GM21723 (cell line): ENCODE measurements around the gene CEP41.

Source experiments
- ATAC-seq: cut with Tn5 transposase; IDR thresholded peaks from one replicate; pipeline ENCODE4 v1.9.1; 2021; ENCODE audit warnings: mild to moderate bottlenecking, moderate library complexity; ENCODE audit not compliant: unreplicated experiment

The CEP41 gene, protein sequence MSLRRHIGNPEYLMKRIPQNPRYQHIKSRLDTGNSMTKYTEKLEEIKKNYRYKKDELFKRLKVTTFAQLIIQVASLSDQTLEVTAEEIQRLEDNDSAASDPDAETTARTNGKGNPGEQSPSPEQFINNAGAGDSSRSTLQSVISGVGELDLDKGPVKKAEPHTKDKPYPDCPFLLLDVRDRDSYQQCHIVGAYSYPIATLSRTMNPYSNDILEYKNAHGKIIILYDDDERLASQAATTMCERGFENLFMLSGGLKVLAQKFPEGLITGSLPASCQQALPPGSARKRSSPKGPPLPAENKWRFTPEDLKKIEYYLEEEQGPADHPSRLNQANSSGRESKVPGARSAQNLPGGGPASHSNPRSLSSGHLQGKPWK

DNA sequence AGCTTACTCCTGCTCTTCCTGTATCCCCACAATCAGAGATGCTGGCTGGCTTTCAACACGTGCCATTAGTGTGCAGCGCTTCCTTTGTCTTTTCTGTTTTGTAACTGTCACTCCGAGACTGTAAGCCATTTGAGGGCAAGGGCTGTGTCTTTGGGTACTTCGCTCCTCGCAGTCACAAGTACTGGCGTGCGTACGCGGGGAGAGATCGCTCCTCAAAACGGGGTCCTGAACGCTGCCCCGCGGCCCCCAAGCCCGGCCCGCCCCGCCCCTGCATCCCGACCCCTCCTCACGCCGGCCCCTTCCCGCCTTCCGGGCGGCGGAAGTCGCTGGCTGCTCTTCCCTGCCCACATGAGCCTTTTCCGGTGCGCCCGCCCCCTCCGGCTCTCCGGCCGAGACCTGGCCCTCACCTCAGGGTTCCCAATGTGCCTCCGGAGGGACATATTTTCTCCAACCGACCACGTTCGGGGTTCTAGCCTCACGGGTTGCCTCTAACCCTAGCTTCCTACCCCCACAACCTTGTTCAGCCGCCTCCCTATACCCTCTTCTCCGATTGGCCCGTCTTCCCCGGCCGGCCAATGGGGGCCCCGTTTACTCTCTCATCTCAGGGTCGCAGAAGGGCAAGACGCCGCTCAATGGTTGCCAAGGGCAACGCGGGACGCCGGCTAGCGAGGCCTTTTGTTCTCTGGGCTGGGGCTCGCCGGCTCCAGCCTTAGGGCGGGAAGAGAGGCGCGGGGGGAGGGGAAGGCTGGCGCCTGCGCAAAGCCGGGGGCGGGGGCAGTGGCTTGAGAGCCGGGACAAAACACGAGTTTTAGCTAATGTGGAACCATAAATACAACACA, at the start of gene CEP41:
TSS of gene CEP41 (minus strand) at position 490 of the 839 bp plus-strand sequence. CDS start at position 440, 50 bp downstream.
- ATAC-seq, result peak; percentile 99

DNA sequence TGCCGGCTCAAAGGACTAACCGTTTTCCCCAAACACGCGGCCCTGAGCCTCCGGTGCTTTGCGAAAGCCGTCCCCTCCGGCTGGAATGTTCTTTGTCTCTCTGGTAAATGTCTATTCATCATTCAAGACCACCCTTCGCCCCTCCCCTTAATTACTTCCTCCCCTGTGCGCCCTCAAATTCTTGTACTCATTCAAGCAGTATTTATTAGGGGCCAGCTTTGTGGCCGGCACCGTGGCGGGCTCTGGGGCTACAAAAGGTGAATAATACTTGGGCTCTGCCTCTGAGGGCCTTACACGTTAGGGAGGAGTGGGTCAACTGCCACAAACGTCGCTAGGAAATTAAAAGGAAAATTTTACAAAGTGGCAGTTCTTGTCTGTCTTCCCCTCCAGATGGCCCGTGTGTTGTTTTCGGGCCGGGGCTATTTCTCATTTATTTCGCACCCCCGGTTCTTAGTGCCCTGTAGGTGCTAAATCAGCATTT, 49.5 kb upstream of the CEP41 start:
- no peak for ATAC-seq

DNA sequence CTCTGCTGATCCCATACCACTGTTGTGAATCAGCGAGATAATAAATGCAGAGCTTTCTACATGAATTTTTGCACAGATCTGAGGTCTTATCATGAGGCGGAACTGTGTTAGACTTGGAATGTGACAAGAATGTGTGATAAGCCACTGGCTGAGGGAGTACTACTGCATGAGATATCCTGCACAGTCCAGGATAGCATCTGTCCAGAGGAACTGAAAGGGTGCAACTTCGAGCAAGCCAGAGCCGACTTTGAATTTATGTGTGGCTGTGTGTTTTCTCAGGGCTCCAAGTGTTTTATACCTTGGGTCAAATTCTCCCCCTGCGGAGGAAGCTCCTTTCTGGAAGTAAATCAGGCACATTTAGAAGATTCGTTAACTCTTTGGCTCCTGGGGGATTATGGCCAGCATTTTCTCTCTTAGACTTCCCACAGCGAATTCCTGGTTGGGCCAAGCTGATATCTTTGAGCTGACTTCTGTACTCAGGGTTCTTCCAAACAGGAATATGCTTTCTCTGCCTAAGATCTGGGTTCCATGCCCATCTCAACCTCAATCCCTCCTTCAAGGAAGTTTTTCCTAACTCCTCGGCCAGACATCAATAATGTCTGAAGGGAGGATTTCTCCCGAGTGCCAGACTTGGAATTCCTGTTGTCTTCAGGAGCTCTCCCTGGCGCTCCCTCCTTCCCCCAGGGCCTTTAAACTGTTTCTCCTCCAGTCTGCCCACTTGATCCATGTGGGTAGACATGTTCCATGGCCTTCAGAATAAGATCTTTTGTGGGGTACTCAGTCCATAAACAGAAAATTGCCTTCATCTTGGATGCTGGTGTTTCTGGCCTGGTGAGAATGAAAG, 48.5 kb upstream of the CEP41 start:
- no peak for ATAC-seq

DNA sequence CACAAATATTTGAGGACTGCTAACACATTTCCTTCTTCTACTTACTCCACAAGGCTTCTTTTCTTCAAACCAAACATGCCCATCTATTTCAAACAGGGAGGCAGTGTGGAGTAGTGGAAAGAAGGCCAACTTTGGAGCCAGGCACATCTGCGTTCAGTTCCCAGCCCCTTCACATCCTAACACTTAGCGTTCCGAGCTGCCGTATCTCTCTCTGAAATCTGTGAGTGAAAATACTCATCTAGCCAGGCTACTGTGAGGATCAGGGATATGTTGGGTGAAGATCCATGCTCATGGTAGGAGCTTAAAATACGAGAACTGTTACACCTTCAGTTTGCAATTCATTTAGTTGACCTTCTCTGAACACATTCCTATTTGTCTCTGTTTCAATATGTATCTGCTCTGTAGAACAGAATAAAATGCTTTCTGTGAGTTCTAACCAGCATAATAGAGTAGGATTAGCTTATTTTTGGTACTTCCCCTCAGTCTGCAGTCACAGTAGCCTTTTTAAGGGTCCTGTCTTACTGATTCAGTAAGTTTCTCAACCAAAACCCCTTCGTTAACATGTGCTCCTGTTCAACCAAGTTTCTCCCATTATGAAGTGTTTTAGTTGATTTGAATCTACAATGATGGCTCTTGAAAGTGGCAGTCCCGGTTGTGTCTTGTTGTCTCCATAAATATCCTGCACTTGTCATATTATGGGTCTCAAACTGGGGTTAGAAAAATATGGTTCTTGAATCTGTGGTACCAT, 47.8 kb upstream of the CEP41 start:
- ATAC-seq, result no peak

DNA sequence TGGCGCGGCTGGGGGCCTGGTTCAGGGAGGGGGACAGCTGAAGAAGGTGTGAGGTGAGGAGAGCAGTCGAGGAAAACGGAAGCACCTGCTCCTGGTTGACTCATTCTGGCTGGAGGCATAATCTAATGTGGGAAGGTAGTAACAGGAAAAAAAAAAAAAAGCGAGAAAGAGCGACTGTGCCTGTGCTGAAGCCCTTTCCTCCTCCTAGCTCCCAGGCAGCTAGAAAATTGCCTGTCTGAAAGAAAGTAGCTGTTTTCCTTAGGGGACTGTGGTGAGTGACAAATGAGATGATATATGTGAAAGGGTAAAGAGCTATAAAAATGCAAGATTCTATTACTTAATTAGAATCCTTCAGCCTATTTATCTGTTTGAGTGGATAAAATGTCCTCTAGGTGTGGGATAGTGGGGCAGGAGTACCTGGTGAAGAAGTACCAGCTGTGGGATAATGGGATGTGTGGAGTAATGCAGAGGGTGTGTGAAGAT, 46.2 kb upstream of the CEP41 start:
- ATAC-seq, result no peak

DNA sequence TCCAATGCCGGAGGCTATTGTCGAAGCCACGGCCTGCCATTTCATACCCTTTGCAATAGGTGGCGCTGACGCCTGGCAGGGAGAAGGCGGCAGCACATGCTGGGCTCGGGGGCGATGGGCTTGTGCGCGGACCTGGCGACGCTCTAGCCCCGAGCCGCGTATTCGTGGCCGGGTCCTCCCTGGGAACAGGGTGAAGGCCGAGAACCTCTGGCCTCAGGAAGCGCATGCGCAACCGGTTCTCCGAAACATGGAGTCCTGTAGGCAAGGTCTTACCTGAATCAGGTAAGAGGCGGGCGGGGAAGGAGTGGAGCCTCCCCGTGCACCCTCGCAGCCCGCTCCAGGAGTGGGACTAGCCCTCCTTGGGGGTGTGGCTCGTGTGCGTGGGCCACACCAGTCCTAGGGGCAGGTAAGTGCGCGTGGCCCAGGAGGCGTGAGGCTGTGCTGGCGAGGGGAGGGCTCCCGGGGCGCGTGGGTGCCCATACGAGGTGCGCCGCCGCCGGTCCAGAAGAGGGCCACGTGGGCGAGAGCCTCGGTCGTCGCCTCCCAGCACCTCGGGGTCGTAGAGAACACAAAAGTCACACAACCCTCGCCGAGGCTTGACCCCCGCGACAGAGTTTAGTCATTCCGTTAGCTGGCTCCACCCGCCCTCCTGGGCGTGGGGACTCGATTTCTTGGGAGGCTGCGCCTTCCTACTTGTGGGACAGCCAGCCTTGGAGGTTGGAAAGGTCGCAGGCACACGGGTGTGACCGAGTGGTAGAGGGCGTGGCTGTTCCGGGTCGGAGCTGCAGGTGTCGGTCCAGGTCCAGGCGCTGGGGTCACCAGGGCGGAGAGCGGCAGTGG, 45.5 kb upstream of the CEP41 start:
- peak; percentile 46 for ATAC-seq

DNA sequence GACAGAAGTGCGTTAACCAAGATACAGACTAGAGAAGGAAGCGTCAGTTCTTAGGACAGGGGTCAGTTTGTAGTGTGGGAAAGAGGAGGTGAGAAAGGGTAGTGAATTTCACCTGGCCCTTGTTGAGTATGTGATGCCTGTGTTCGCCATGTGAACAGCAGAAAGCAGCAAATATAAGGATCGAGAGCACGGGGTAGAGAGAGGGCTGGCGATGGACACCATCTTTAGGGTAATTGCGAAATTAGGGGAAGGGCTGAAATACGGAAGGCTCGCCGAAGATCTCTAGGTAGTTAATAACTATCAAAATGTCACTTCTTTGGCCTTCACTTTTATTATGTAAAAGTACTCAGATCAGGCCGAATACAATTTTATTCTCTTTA, 44.9 kb upstream of the CEP41 start:
- no peak for ATAC-seq

DNA sequence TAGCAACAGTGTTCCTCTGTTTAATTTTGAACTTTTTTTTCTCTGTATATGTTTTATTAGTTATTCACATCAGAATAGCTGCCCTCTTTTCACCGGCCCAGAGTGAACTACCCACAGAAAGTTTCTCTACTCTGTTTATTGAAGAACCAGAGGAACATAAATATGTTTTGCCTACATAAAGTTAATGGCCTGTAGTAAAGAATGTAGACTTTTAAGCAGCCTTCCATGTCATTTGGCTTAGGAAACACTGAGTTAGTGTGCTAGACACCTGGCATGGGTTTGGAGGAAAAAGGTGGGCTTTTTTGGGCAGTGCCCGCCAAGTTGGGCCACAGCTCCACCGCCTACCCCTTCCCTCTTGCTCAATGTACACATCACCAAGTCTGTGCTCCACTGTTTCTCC, 42.2 kb upstream of the CEP41 start:
- ATAC-seq, result no peak

DNA sequence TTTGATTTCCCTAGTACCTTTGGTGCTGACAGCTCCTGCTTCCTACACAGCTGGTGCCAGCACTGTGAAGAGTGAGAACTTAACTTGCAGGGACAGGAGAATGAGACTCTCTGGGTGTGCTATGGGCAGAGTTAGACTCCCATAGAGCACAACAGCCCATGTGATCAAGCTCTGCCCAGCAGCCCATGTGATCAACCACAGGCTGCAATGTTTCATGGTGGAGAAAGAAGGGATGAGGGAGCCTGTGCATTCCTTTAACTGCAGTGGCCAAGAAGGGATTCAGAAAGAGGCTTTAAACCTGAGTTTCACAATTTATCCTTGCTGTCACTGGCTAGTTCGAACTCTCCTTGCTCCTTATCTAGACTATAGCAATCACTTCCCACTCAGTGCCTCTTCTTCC, 41.1 kb upstream of the CEP41 start:
- no peak for ATAC-seq

DNA sequence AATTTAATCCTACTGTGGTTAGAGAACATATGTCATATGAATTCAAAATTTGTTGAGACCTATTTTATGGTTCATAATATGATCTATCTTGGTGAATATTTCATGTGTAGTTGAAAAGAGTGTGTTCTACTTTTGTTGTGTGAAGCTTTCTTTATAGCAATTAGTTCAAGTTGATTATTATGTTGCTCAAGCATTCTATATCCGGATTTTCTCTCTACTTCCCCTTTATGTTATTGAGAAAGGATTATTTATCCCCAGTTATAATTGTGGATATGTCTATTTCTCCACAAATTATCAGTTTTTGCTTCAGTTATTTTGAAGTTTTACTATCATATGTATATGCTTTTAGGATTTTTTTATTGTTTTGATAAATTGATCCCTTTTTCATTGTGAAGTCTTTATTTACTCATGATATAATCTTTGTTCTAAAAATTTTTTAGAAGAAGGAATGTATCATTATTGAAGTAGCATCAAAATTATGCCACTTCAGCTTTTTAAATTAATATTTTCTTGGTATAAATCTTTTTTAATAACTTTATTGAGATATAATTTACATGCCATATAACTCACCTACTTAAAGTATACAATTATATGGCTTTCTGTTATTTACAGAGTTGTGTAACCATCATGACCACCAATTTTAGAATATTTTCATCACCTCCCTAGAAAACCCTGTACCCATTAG, 39.0 kb upstream of the CEP41 start:
- ATAC-seq, result no peak

DNA sequence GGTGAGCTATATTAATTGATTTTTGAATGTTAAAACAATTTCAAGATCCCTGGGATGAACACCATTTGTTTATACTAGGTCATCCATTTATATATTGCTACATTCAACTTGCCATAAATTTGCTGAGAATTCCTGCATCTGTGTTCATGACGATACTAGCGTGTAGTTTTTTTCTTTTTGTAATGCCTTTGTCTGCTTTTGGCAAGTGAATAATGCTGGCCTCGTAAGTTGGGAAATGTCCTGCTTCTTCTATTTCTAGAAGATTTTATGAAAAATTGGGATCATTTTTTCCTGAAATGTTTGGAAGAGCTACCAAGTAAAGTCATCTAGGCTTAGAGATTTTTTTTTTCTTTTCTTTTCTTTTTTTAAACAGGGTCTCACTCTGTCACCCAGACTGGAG, 38.2 kb upstream of the CEP41 start:
- ATAC-seq, result no peak

DNA sequence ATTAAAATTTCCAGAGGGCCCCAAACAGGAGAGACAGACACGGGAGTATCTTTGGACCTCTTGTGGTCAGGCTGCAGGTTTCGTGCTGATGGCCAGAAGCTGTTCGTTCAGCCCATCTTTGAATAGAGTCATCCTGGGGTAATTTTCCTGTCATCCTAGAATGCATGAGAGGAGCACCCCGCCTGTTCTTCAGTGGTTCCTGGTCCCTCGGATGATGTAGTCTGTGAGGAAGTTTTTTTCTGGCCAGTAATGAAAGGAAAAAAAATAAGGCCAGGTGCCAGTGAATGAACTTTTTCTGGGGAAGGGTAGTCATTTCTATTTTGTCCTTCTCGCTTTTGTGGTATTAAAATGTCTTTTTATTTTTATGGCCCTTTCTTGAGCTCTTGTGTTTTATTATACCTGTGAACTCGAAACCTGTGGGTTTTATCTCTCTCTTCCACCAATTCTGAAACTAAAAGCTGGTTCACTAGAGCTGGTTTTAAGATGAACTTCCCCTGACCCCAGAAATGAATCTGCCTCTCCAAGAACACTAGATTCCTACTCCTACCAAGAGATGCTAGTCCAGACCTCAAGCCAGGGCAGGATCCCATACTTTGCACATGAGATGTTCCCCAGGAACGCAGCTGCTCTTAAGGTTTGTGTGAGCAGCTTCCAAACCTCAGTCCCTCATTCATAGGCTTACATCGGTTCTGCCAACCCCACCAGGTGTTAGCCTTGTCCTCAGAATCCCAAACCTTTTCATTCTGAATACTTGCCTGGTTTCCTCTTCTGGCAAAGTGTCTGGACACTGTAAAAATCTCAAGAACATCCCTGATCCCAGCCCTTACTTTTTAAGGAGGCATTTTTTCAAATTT, 35.7 kb upstream of the CEP41 start:
- ATAC-seq, result peak; percentile 95

DNA sequence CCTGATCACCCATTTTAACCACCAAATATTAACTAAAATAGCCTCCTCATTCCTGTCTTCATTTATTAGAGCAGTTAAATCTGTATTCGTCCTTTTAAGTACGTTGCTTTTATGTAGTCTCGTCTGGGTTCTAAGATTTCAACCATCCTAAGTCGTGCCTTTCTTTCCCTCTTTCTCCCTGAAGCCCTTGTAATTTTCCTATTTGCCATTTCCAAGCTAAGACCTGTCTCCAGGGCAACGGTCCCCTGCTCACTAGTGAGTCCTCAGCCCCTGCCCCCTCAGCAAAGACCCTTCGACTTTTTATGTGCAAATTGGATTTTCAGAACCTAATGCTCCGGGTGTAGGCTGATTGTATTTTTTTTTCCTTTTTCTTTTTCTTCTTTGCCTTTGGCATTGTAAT, 35.0 kb upstream of the CEP41 start:
- no peak for ATAC-seq

DNA sequence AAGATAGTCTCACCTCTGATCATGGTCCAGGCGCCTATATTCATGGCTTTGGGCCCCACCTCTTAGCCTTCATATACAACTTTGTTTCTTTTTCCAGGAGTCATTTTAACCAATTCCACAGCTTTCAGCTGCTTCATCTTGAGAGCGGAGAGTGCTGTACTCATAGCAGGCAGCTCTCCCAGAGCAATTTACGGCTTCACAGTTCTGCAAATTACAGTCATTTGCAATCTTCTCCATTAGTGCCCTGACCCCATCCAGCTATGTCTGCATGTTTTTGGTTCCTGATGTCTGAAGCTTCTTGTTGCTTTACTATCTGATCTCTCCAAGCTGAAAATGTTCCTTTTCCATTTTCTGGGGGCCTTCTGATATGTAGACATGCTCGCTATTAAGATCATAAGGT, 33.1 kb upstream of the CEP41 start:
- ATAC-seq, result no peak

DNA sequence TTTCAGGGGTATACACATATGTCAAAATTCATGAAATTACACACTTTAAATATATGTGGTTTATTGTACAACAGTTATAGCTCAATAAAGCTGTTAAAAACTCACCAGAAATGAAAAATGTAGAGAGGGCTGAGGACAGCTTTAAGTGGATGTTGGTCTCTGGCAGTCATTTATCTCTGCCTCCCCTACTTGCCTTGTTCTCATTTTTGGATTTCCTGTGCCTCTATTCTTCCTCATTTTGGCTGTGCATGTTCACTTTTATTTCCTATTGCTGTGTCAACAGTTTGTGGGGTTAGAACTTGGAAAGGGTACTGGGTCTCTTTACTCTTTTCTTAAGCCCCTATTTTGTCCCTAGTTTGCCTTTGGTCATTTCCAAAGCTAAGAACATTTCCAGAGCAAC, 32.5 kb upstream of the CEP41 start:
- ATAC-seq, result no peak

DNA sequence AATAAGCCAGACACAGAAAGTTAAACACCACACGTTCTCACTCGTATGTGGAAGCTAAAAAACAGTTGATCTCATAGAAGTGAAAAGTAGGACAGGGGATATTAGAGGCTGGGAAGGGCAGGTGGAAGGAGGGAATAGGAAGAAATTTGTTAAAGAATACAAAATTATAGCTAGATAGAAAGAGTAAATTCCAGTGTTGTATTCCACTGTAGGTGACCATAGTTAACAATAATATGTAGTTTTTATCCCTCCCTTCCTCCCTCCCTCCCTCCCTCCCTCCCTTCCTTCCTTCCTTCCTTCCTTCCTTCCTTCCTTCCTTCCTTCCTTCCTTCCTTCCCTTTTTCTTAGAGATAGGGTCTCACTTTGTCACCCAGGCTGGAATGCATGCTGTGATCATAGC, 31.2 kb upstream of the CEP41 start:
- no peak for ATAC-seq

DNA sequence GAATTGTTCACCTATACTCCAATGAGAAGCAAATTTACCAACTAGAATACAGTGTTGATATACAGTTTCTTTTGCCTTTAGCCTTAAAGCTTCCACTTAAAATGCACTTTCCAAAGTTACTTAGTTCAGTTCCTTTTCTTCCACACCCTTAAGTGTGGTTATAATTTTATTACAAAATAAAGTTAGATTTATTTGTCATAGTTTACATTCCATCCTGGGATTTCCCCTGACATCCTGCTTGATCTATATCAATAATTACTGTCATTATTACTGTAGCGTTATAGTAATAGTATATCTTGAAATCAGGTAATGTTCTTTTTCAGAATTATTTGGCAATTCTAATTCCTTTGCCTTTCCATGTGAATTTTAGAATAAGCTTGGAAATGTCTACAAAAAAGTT, 27.8 kb upstream of the CEP41 start:
- ATAC-seq, result no peak
